ENCODE measurements around the gene SLC43A3.
"Not testable (repeated sequence)": the region's sequence is repeated elsewhere in the genome, so short reads cannot be mapped to it uniquely, and the experiment has no call there.

The SLC43A3 gene

DNA sequence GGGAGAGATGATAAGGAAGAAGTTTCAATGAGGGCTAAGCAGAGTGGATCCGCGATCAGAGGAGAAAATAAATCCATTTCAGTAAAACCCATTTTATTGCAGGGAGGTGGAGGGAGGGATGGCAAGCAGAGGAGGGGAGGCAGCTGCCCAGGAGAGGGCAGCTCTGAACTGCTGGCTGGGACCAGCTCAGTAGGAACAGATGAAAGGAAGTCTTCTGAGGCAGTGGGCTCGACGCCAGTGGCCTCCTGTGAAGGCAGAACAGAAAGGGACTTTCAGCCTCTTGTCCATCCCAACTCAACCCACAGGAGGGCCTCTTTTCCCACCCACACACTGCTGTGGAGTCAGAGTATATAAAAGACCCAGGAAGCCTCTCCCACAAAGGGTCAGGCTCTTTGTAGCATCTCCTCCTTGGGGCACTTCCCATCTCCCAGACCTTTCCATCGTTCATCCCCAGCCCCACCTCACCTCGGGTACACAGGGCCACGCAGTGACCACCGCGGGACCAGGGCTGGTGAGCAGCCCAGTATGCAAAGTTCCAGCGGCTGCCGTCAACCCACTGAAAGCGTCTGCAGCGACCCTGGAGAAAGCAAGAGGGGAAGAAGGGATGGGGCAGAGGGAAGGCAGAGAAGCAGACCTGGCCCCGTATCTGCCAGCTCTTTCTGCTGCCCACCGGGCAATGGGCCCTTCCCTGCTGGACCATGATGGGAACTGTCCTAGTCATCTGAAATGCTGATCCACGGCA is 39.5 kb downstream of the SLC43A3 start:
- peak in 18 of 56 donors; percentile 2 to 50 (median 7) for DNase-seq

- DNase-seq: no peak
These were observed 40.6 kb downstream of the SLC43A3 start for GRCh38 chr11:57386178-57386940.

DNA sequence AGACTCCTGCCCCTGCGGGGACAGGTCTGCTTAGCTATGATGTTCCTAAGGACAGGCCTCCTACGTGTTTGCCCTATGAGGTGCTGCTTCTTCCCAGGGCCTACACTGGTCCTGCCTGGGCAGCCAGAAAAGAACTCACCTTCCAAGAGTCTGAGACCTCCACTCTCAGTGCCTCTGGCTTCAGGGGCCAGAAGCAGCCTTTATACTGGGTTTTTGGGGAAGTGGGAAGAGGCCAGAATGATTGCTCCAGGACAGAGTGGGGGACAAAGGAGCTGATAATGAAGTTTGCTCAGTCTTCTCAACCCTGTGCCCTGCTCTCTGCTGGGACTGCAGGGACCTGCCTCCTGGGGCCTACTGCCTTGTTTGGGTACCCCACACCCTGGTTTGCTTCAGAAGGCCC is 45.9 kb downstream of the SLC43A3 start, which contains the start of gene PRG3:
Gene PRG3, minus strand, starts transcription at position 176 of the 400 bp plus-strand sequence. CDS start 442 bp downstream, outside the sequence.
- DNase-seq: no peak

GRCh38 chr11:57379732-57380131 is 47.2 kb downstream of the SLC43A3 start:
- no peak for DNase-seq

DNA sequence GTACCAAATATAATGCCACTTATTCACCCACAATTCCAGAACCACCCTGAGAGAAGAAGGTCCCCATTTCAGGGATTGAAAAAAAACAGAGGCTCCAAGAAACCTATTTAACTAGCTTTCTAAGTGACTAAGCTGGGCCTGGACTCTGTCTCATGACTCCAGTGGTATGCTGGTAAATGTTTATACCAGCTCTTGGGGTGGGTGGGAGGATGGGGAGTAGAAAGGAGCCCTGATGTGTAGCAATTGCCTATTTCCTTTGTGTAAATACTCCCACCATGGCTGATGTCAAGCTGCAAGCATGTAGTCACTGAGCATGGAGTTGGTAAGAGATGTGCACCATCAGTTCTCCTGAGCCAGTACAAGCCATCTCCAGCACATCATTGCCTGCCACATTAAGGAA is 48.7 kb downstream of the SLC43A3 start:
- DNase-seq: no peak

- no peak for DNase-seq
These were observed 49.8 kb downstream of the SLC43A3 start for GRCh38 chr11:57377107-57377506.

- no peak for DNase-seq
These were observed 50.5 kb downstream of the SLC43A3 start for GRCh38 chr11:57376095-57377090.

- DNase-seq: no peak
These were observed 51.4 kb downstream of the SLC43A3 start for GRCh38 chr11:57375490-57375889.

DNA sequence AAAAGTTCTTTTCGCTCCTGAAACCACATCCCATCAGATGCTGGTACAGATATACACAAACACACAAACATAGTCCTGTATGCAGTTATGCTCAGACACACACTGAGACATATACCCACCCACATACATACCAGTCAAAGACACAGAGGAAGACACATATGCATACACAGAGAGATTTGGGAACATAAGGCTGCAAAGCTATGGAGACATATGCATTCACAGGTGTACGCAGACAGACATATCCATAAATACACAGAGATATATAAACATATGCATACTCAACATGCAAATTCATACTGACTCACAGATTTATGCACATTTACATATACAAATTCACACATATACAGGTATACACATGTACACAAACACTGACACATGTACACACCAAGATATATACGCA is 52.0 kb downstream of the SLC43A3 start:
- no peak for DNase-seq

DNA sequence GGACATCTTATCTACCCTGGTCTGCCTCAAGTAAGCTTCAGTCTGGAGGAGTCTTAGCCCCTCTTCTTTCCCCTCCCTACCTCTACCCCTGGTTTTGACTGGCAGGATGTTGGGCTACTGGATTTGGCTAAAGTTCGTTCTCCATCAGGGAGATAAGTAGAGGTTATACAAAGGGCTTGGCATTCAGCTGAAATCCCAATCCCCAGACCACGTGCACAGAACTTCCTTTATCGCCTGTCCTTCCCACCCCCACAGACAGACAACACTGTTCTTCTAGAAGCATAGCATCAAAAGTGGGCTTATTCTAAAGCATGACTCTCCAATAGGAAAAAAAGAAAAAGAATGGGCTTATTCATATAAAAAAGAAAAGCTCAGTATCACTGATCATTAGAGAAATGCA is 53.8 kb downstream of the SLC43A3 start:
- no peak for DNase-seq

GRCh38 chr11:57370941-57371340 is 56.0 kb downstream of the SLC43A3 start:
- no peak for DNase-seq

DNA sequence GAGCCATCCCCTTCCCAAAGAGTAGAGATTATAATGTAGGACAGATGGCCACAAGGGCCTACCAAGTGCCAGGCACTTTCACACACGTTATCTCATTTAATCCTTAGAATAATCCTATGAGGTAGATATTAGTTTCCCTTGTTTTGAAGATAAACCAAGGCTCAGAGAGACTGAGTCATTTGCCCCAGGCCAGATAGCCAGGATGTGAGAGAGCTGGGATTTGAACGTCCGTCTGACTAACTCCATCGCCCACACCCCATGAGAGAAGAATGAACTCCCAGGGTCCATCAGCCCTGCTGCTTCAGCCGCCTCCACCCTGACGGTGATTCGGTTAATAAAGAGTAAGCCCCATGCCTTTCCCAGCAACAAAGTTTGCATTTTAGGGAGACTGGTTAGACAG is 56.7 kb downstream of the SLC43A3 start:
- DNase-seq: no peak

DNA sequence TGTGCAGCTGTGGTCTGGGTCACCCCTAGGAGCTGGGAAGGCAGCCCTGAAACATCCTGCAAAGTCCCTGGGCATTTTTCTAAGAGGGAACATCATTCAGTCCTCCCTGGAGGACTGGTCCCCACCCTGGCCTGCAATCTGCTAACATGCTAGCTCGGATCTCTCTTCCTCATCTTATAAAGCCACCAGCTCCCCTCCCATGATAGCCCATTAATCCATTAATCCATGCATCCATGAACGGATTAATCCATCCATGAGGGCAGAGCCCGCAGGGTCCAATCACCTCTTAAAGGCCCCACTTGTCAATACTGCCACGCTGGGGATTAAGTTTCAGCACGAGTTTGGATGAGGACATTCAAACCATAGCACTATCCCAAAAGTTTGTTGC is 58.1 kb downstream of the SLC43A3 start:
- DNase-seq: no peak

GRCh38 chr11:57368106-57368844 is 58.6 kb downstream of the SLC43A3 start:
- no peak for DNase-seq

DNA sequence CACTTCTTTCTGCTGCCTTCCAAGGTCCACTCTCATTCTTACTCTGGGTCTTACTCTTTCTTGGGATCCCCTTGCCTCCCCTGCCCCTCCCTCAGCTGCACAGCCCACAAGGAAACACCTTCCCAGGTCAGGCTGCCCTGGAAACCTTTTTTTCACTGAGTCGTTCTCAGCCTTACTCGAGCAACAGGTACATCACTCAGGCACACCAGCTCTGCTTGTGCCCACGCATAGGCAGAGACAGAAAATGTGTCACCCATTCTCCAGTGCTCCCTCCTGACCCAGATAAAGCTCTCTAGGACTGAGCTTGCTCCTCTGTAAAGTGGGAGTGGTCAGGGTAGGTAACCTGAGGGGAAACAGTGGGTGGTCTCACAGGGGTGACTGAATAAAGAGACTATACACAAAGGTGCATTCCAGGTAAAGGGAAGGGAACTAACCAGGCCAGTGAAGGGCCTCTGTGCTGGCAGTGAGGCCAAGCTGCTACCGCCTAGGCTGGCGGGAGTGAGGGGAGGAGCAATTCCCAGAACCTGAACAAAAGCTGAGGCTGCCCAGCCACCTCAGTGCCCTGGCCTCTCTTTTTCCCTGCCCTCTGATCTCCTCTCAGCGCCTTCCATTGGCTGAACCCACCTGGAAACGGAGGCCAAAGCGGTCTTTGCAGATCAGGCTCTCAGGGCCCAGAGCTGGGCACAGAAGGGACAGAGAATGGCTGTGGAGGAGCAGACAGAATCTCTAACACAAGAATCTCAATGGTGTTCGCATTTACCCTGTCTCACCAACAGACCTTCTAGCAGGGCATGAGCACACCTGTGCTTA is 61.9 kb downstream of the SLC43A3 start:
- peak in 16 of 56 donors; percentile 2 to 59 (median 22) for DNase-seq

GRCh38 chr11:57363131-57364080 is 63.5 kb downstream of the SLC43A3 start:
- DNase-seq: no peak

- no peak for DNase-seq
These were observed 65.0 kb downstream of the SLC43A3 start for GRCh38 chr11:57361926-57362325.

- not testable (repeated sequence) for DNase-seq
These were observed 65.5 kb downstream of the SLC43A3 start for GRCh38 chr11:57361420-57361819.

GRCh38 chr11:57360991-57361390 is 65.9 kb downstream of the SLC43A3 start:
- no peak for DNase-seq

Measured in nucleus accumbens (tissue), 56 donors.